NCI-H2171 treated with DMSO at 0.1 percent for 48 hours (cell line): ENCODE measurements around the gene R3HDM4.
"Not testable (repeated sequence)": the region's sequence is repeated elsewhere in the genome, so short reads cannot be mapped to it uniquely, and the experiment has no call there.

Source experiments
- DNase-seq: peaks from one replicate; lab custom pipeline; 2025; lab: John Stamatoyannopoulos, UW

The R3HDM4 gene

GRCh38 chr19:858284-858683 is 54.7 kb downstream of the R3HDM4 start:
- DNase-seq: no peak

GRCh38 chr19:855566-856120 is 57.4 kb downstream of the R3HDM4 start:
- no peak for DNase-seq

- no peak for DNase-seq
These were observed 57.9 kb downstream of the R3HDM4 start for GRCh38 chr19:855142-855541.

- DNase-seq: no peak
These were observed 58.5 kb downstream of the R3HDM4 start for GRCh38 chr19:854549-854948.

- DNase-seq: not testable (repeated sequence)
These were observed 59.3 kb downstream of the R3HDM4 start for GRCh38 chr19:853614-854220.

- no peak for DNase-seq
These were observed 59.9 kb downstream of the R3HDM4 start for GRCh38 chr19:853014-853585.

- no peak for DNase-seq
These were observed 60.6 kb downstream of the R3HDM4 start, which contains the start of gene ELANE for GRCh38 chr19:852136-853013. Gene ELANE, plus strand, starts transcription at chr19:852303. Its CDS starts 26 bp downstream, at chr19:852329.

GRCh38 chr19:850979-851335 is 62.1 kb downstream of the R3HDM4 start:
- DNase-seq: no peak

- DNase-seq: no peak
These were observed 62.6 kb downstream of the R3HDM4 start for GRCh38 chr19:850221-850978.

GRCh38 chr19:849195-849594 is 63.8 kb downstream of the R3HDM4 start:
- DNase-seq: not testable (repeated sequence)

GRCh38 chr19:848386-848921 is 64.6 kb downstream of the R3HDM4 start:
- DNase-seq: no peak
